ENCODE results near the gene GNA14.

GNA14 gene

DNA sequence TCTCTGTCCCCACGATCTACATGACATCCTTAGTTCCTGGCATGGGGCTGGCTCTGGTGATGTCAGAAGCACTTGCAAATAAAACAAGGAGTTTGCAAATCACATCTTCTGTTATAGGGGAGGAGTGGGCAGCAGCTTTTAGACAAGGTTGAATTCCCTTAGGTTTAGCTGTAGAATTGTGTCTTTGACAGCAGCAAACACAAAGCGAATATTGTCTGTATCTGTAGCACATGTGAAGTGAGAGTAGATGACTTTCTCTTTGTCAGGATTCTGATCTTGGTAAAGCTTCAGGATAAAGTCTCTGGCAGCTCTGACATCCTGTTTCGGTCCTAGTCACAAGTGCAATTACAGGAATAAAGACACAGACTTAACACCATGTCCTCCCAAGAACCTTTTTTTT lies 224.3 kb downstream of the GNA14 start:
- Histone ChIP-seq H4K8ac (ENCODE audit: low read depth, low read length) (no peak overlapping the region), H3K36me3 (ENCODE audit: control insufficient read depth in 1 of 2, insufficient read depth in 2 of 2, low read length in 2 of 2) (no peaks in the 10 kb centered on the region), H3K79me2 (ENCODE audit: control insufficient read depth, insufficient read depth, low read length, poor library complexity) (no peaks in the 10 kb centered on the region), H2AFZ (ENCODE audit: insufficient read depth, low read length, poor library complexity) (no peak overlapping the region), H3K23ac (ENCODE audit: low read length) (no peak overlapping the region), H4K12ac (ENCODE audit: low read depth, low read length) (no peak overlapping the region), H3K79me1 (ENCODE audit: low read length) (no peaks in the 10 kb centered on the region), H3K4ac (ENCODE audit: low read depth, low read length) (no peak overlapping the region), H3K27ac (ENCODE audit: low read depth, low read length) (no peak overlapping the region), H2BK120ac (ENCODE audit: insufficient read depth, low read length, poor library complexity) (no peak overlapping the region), H3K27me3 (ENCODE audit: insufficient read depth, low read length) (no peaks in the 10 kb centered on the region), H3K4me1 (ENCODE audit: control insufficient read depth in 1 of 2, insufficient read depth in 2 of 2, low read length in 2 of 2) (peaks cover 0 to 4% of the 10 kb centered on the region in 2 experiments), H3K18ac (ENCODE audit: low read length) (no peak overlapping the region), H3K9ac (ENCODE audit: low read length) (no peak overlapping the region), H3K4me3 (ENCODE audit: low read depth, low read length) (no peak overlapping the region), H2AK5ac (ENCODE audit: low read length) (no peak overlapping the region), H2BK12ac (ENCODE audit: low read length) (no peak overlapping the region), H4K91ac (ENCODE audit: low read depth, low read length) (no peak overlapping the region), H3K9me3 (ENCODE audit: insufficient read depth, low read depth, low read length) (peaks cover 1% of the 10 kb centered on the region), H2BK5ac (ENCODE audit: low read depth, low read length, poor library complexity) (no peak overlapping the region), H3K4me2 (ENCODE audit: low read length) (no peak overlapping the region), H3K14ac (ENCODE audit: low read length) (no peak overlapping the region)
- no CpG with 5 or more reads among the region's 3 CpGs for WGBS (ENCODE audit: extremely low coverage, insufficient coverage, insufficient read length)
- DNase-seq = no peak

DNA sequence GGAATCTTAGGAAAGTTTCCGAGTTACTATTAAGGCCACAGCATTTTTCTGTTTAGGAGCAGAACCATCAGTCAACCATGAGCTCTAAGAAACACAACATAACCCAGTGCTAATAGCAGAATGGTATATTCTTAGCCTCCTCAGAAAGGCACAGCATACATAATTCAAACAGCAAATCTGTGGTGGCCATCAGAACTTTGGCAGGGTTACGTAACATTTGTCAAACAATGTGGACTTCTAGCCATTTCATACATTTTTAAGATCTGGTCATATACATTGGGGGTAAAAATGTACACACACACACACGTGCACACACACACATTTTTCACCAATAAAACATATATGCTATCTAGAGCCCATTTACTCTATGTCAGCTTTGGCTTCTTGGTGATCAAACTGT lies 225.2 kb downstream of the GNA14 start:
- H3K27ac ChIP-seq (ENCODE audit: low read depth, low read length) = no peak overlapping the region
- H3K4me2 ChIP-seq (ENCODE audit: low read length) = no peak overlapping the region
- no peaks in the 10 kb centered on the region for H3K27me3 ChIP-seq (ENCODE audit: insufficient read depth, low read length)
- H3K36me3 ChIP-seq (ENCODE audit: control insufficient read depth in 1 of 2, insufficient read depth in 2 of 2, low read length in 2 of 2) = no peaks in the 10 kb centered on the region
- no peak overlapping the region for H4K91ac ChIP-seq (ENCODE audit: low read depth, low read length)
- WGBS (ENCODE audit: extremely low coverage, insufficient coverage, insufficient read length) = no CpG with 5 or more reads among the region's 3 CpGs
- no peaks in the 10 kb centered on the region for H3K79me1 ChIP-seq (ENCODE audit: low read length)
- H2BK5ac ChIP-seq (ENCODE audit: low read depth, low read length, poor library complexity) = no peak overlapping the region
- no peak overlapping the region for H3K18ac ChIP-seq (ENCODE audit: low read length)
- H3K14ac ChIP-seq (ENCODE audit: low read length) = no peak overlapping the region
- DNase-seq = no peak
- H3K23ac ChIP-seq (ENCODE audit: low read length) = no peak overlapping the region
- no peak overlapping the region for H3K9ac ChIP-seq (ENCODE audit: low read length)
- no peak overlapping the region for H3K4me3 ChIP-seq (ENCODE audit: low read depth, low read length)
- no peak overlapping the region for H4K12ac ChIP-seq (ENCODE audit: low read depth, low read length)
- H4K8ac ChIP-seq (ENCODE audit: low read depth, low read length) = no peak overlapping the region
- H3K4ac ChIP-seq (ENCODE audit: low read depth, low read length) = no peak overlapping the region
- H2BK12ac ChIP-seq (ENCODE audit: low read length) = no peak overlapping the region
- peaks cover 1% of the 10 kb centered on the region for H3K9me3 ChIP-seq (ENCODE audit: insufficient read depth, low read depth, low read length)
- H3K4me1 ChIP-seq (ENCODE audit: control insufficient read depth in 1 of 2, insufficient read depth in 2 of 2, low read length in 2 of 2) = peaks cover 0 to 4% of the 10 kb centered on the region in 2 experiments
- H2AK5ac ChIP-seq (ENCODE audit: low read length) = no peak overlapping the region
- no peak overlapping the region for H2BK120ac ChIP-seq (ENCODE audit: insufficient read depth, low read length, poor library complexity)
- no peak overlapping the region for H2AFZ ChIP-seq (ENCODE audit: insufficient read depth, low read length, poor library complexity)
- no peaks in the 10 kb centered on the region for H3K79me2 ChIP-seq (ENCODE audit: control insufficient read depth, insufficient read depth, low read length, poor library complexity)

DNA sequence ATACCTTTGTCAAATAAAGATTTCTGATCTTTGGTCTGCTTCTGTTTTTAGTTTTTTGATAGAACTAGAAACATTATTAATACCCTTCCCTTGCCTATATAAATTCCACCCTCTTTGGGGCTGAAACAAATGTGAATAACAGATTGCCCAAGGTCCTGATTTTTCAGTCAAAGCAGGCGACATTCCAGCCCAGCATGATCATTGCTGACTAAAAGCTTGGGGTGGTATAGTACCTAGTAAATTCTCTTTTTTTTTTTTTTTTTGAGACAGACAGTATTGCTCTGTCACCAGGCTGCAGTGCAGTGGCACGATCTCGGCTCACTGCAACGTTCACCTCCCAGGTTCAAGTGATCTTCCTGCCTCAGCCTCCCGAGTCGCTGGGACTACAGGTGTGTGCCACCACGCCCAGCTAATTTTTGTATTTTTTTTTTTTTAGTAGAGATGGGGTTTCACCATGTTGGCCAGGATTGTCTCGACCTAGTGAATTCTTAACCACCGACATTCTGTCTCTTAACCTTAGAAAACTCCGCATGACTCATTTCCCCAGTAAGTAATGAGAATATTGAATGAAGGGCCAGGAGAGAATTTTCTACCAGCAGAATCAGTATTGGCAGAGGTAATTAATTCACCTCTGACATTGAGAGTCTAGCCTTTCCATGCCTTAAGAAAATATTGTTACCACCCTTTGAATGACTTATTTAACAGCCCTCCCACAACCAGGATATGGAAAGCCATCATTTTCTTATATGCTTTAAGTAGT lies 226.4 kb downstream of the GNA14 start:
- no peak overlapping the region for H3K18ac ChIP-seq (ENCODE audit: low read length)
- no peak overlapping the region for H2AK5ac ChIP-seq (ENCODE audit: low read length)
- no peaks in the 10 kb centered on the region for H3K4me1 ChIP-seq (ENCODE audit: control insufficient read depth in 1 of 2, insufficient read depth in 2 of 2, low read length in 2 of 2)
- no peak overlapping the region for H3K27ac ChIP-seq (ENCODE audit: low read depth, low read length)
- H3K9ac ChIP-seq (ENCODE audit: low read length) = no peak overlapping the region
- no peak for DNase-seq
- no peaks in the 10 kb centered on the region for H3K79me1 ChIP-seq (ENCODE audit: low read length)
- H4K12ac ChIP-seq (ENCODE audit: low read depth, low read length) = no peak overlapping the region
- H3K9me3 ChIP-seq (ENCODE audit: insufficient read depth, low read depth, low read length) = peaks cover 1% of the 10 kb centered on the region
- no peak overlapping the region for H3K23ac ChIP-seq (ENCODE audit: low read length)
- no peak overlapping the region for H3K4me2 ChIP-seq (ENCODE audit: low read length)
- no CpG with 5 or more reads among the region's 10 CpGs for WGBS (ENCODE audit: extremely low coverage, insufficient coverage, insufficient read length)
- H3K79me2 ChIP-seq (ENCODE audit: control insufficient read depth, insufficient read depth, low read length, poor library complexity) = no peaks in the 10 kb centered on the region
- H2BK5ac ChIP-seq (ENCODE audit: low read depth, low read length, poor library complexity) = no peak overlapping the region
- H3K4me3 ChIP-seq (ENCODE audit: low read depth, low read length) = no peak overlapping the region
- H3K4ac ChIP-seq (ENCODE audit: low read depth, low read length) = no peak overlapping the region
- H3K14ac ChIP-seq (ENCODE audit: low read length) = no peak overlapping the region
- no peak overlapping the region for H2AFZ ChIP-seq (ENCODE audit: insufficient read depth, low read length, poor library complexity)
- no peak overlapping the region for H4K91ac ChIP-seq (ENCODE audit: low read depth, low read length)
- H3K36me3 ChIP-seq (ENCODE audit: control insufficient read depth in 1 of 2, insufficient read depth in 2 of 2, low read length in 2 of 2) = no peaks in the 10 kb centered on the region
- H2BK120ac ChIP-seq (ENCODE audit: insufficient read depth, low read length, poor library complexity) = no peak overlapping the region
- H2BK12ac ChIP-seq (ENCODE audit: low read length) = no peak overlapping the region
- no peak overlapping the region for H4K8ac ChIP-seq (ENCODE audit: low read depth, low read length)
- no peaks in the 10 kb centered on the region for H3K27me3 ChIP-seq (ENCODE audit: insufficient read depth, low read length)

DNA sequence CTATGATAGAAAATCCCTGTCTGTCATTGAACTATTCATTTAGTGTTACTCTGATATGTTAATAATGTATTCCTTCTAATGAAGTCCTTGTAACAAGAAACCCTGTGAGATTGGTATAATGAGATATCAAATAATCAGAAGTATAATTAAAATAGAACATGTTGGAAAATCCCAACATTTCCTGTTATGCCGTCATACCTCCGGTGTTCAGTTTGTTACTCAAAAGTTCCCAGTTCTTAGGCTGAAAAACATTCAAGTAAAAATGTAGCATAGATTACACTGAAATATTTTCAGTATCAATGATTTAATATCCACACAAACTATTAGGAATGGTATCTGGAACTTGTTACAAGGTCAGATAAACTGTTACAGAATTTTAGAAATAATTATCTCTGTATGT lies 227.5 kb downstream of the GNA14 start:
- no peak overlapping the region for H3K4me2 ChIP-seq (ENCODE audit: low read length)
- H4K12ac ChIP-seq (ENCODE audit: low read depth, low read length) = no peak overlapping the region
- no peaks in the 10 kb centered on the region for H3K79me1 ChIP-seq (ENCODE audit: low read length)
- H3K27ac ChIP-seq (ENCODE audit: low read depth, low read length) = no peak overlapping the region
- no peak overlapping the region for H2BK12ac ChIP-seq (ENCODE audit: low read length)
- no peak overlapping the region for H3K9ac ChIP-seq (ENCODE audit: low read length)
- H3K23ac ChIP-seq (ENCODE audit: low read length) = no peak overlapping the region
- H4K8ac ChIP-seq (ENCODE audit: low read depth, low read length) = no peak overlapping the region
- H3K14ac ChIP-seq (ENCODE audit: low read length) = no peak overlapping the region
- H3K4ac ChIP-seq (ENCODE audit: low read depth, low read length) = no peak overlapping the region
- no peak overlapping the region for H2AK5ac ChIP-seq (ENCODE audit: low read length)
- H3K18ac ChIP-seq (ENCODE audit: low read length) = no peak overlapping the region
- no peak overlapping the region for H2BK5ac ChIP-seq (ENCODE audit: low read depth, low read length, poor library complexity)
- DNase-seq = no peak
- H3K9me3 ChIP-seq (ENCODE audit: insufficient read depth, low read depth, low read length) = peaks cover 1% of the 10 kb centered on the region
- H2AFZ ChIP-seq (ENCODE audit: insufficient read depth, low read length, poor library complexity) = no peak overlapping the region
- H3K79me2 ChIP-seq (ENCODE audit: control insufficient read depth, insufficient read depth, low read length, poor library complexity) = no peaks in the 10 kb centered on the region
- H2BK120ac ChIP-seq (ENCODE audit: insufficient read depth, low read length, poor library complexity) = no peak overlapping the region
- WGBS (ENCODE audit: extremely low coverage, insufficient coverage, insufficient read length) = no CpG with 5 or more reads among the region's 2 CpGs
- H3K36me3 ChIP-seq (ENCODE audit: control insufficient read depth in 1 of 2, insufficient read depth in 2 of 2, low read length in 2 of 2) = no peaks in the 10 kb centered on the region
- no peak overlapping the region for H4K91ac ChIP-seq (ENCODE audit: low read depth, low read length)
- no peaks in the 10 kb centered on the region for H3K4me1 ChIP-seq (ENCODE audit: control insufficient read depth in 1 of 2, insufficient read depth in 2 of 2, low read length in 2 of 2)
- H3K4me3 ChIP-seq (ENCODE audit: low read depth, low read length) = no peak overlapping the region
- H3K27me3 ChIP-seq (ENCODE audit: insufficient read depth, low read length) = no peaks in the 10 kb centered on the region

All from trophoblast cell (in vitro differentiated cells and primary cell).